K562 (cell line): ENCODE results near the gene CD19. TPM values are rescaled to one million over a fixed set of nuclear protein-coding genes. Genes with fewer than 3 reads are reported as not detected.
A peak's percentile ranks its signal among the peaks of the same experiment; 100 is the strongest.

ENCODE experiments used
- ATF3 ChIP-seq, 2 experiments: fragments of 450-650 bp in 1 of 2; sonication (generic) in 1 of 2; formaldehyde crosslinking in 1 of 2; IDR thresholded peaks in 1 of 2; conservative IDR thresholded peaks in 1 of 2; 2 replicates each; pipeline versions ENCODE4 v1.6.1 to v1.8.1; 2016 to 2023; ENCODE audit warnings: mild to moderate bottlenecking in 2 of 2, moderate library complexity in 2 of 2, inconsistent platforms in 1 of 2, missing genetic modification reagents in 1 of 2
- HNRNPK ChIP-seq: fragments of 200-400 bp; formaldehyde crosslinking; IDR thresholded peaks from one replicate; pipeline ENCODE4 v1.6.1; 2018; ENCODE audit warnings: mild to moderate bottlenecking, low read depth, low read length; ENCODE audit not compliant: poor library complexity, severe bottlenecking
- IFI16 ChIP-seq: fragments of 250-450 bp; sonication (Bioruptor Pico); IDR thresholded peaks from 2 replicates; pipeline ENCODE4 v2.1.2; 2022; ENCODE audit warnings: mild to moderate bottlenecking, inconsistent platforms
- MEF2D ChIP-seq: conservative IDR thresholded peaks from 2 replicates; pipeline ENCODE4 v1.6.1; 2016; ENCODE audit warnings: low read depth, missing genetic modification characterization, missing compliant biosample characterization
- MEIS2 ChIP-seq: fragments of 450-650 bp; IDR thresholded peaks from 2 replicates; pipeline ENCODE4 v1.6.1; 2014; ENCODE audit warnings: mild to moderate bottlenecking; ENCODE audit not compliant: partially characterized antibody
- PRDM10 ChIP-seq: fragments of 450-650 bp; IDR thresholded peaks from 2 replicates; pipeline ENCODE4 v1.6.1; 2018; ENCODE audit not compliant: partially characterized antibody
- RCOR1 ChIP-seq, 2 experiments: IDR thresholded peaks; 2 replicates each; pipeline ENCODE4 v1.6.1; 2012; ENCODE audit warnings: low read depth in 2 of 2, low read length in 2 of 2, borderline replicate concordance in 1 of 2, improper control_type of control experiment in 1 of 2
- SMARCA4 ChIP-seq: fragments of 450-650 bp; IDR thresholded peaks from 2 replicates; pipeline ENCODE4 v1.6.1; 2016
- TFAP4 ChIP-seq: sonication (generic); formaldehyde crosslinking; IDR thresholded peaks from 2 replicates; pipeline ENCODE4 v1.8.0; 2022; ENCODE audit warnings: missing genetic modification reagents, mild to moderate bottlenecking, moderate library complexity, borderline replicate concordance
- polyA plus RNA-seq, 8 experiments: library from polyadenylated mRNA; depleted of rRNA in 4 of 8; stranded (reverse) in 5 of 8; unstranded in 3 of 8; fragments of >200 nt; fragmentation: Nextera tagmentation in 2 of 8; fragmentation: Illumina TruSeq in 1 of 8; extraction: Ambion mirVana in 2 of 8; extraction: Trizol in 1 of 8; gene quantifications; 2 replicates each; pipeline versions ENCODE4 v1.2.1 to v1.2.3, GENCODE V29; 2011 to 2014; ENCODE audit warnings: inconsistent platforms in 1 of 8, missing spikeins in 1 of 8
- total RNA-seq, 7 experiments: library from RNA; depleted of rRNA in 6 of 7; stranded (reverse); fragments of >200 nt in 6 of 7; fragmentation: Illumina TruSeq in 2 of 7; extraction: Trizol in 2 of 7; gene quantifications; 2 replicates each; pipeline versions ENCODE4 v1.2.1 to v1.2.3, GENCODE V29; 2011 to 2021; ENCODE audit warnings: low replicate concordance in 1 of 7

CD19 gene
- total and polyA plus RNA-seq, 9 of the 15 experiments (the other 6 are each of a cell fraction or from before 2014, with no cell fraction given), result 0.27 to 3.7 (median 2.0) TPM; not detected in 1

GRCh38 chr16:28935346-28935745 lies 3.6 kb downstream of the CD19 start (continued):
- peak; percentile 63; the same call in 1 of the 2 replicates for TF ChIP-seq ATF3 (IDR thresholded peaks at IDR 0.05)
- TF ChIP-seq ATF3 (CRISPR knock-in tag; conservative IDR thresholded peaks at IDR 0.05), result no peak
- TF ChIP-seq PRDM10, result peak; percentile 38
- TF ChIP-seq IFI16 (CRISPR knock-in tag), result no peak
- peak; percentile 44; the same call in 1 of the 2 replicates for TF ChIP-seq SMARCA4
- no peak for TF ChIP-seq HNRNPK
- 0 out of 2 replicates have a peak, but pooled peaks have one; percentile 26 for TF ChIP-seq MEF2D
- TF ChIP-seq MEIS2, result peak; percentile 13
- peak; percentile 80 for TF ChIP-seq TFAP4 (CRISPR knock-in tag)
- TF ChIP-seq RCOR1 (IDR thresholded peaks at IDR 0.05; ENCODE audit: borderline replicate concordance in 1 of 2, low read depth in 2 of 2, low read length in 2 of 2), result peak in 1 of 2 experiments; percentile 21; a peak in 1 of 4 replicates
